H1 (cell line): Measurements from ENCODE around the gene AQP6. TPM values are rescaled to one million over a fixed set of nuclear protein-coding genes. Genes with fewer than 3 reads are reported as not detected.

Experiments
- CTCF ChIA-PET: fragments of 300-600 bp; sonication (Branson Sonifier 250); formaldehyde crosslinking; loops from one replicate; lab custom pipeline; 2021; ENCODE audit not compliant: partially characterized antibody; lab: Charles Lee
- POLR2A ChIA-PET: fragments of 300-600 bp; sonication (Branson Sonifier 250); formaldehyde crosslinking; loops from one replicate; lab custom pipeline; 2021; ENCODE audit warnings: inconsistent platforms; ENCODE audit not compliant: partially characterized antibody; lab: Charles Lee
- DNase-seq, 2 experiments: peaks; one replicate each; pipeline versions ENCODE4 v3.0.0 to v3.0.0-alpha.2; 2010 to 2022; ENCODE audit warnings: low spot score in 2 of 2, low read depth in 1 of 2, mixed read lengths in 1 of 2
- FAIRE-seq: peaks from 2 replicates; lab custom pipeline; 2011; peaks lifted over from hg19 to GRCh38; lab: Jason Lieb, UNC
- H2AFZ ChIP-seq: 2 replicates; pipeline ENCODE4 v1.8.1; 2012; ENCODE audit warnings: low read length, inconsistent platforms
- H2AK5ac ChIP-seq: 2 replicates; pipeline ENCODE4 v1.6.1; 2013; ENCODE audit warnings: low read depth, low read length
- H2BK120ac ChIP-seq: replicated peaks from 2 replicates; pipeline ENCODE3; 2013; ENCODE audit warnings: low read depth, low read length, inconsistent platforms
- H2BK12ac ChIP-seq: 2 replicates; pipeline ENCODE4 v1.6.1; 2013; ENCODE audit warnings: low read depth, low read length
- H2BK15ac ChIP-seq: 2 replicates; pipeline ENCODE4 v1.6.1; 2013; ENCODE audit warnings: low read length
- H2BK20ac ChIP-seq: 2 replicates; pipeline ENCODE4 v1.6.1; 2013; ENCODE audit warnings: low read length
- H2BK5ac ChIP-seq: 2 replicates; pipeline ENCODE4 v1.6.1; 2013; ENCODE audit warnings: low read depth, low read length
- H3K14ac ChIP-seq: 2 replicates; pipeline ENCODE4 v1.6.1; 2013; ENCODE audit warnings: inconsistent platforms; ENCODE audit not compliant: insufficient read length
- H3K18ac ChIP-seq: 2 replicates; pipeline ENCODE4 v1.6.1; 2013; ENCODE audit warnings: low read length; ENCODE audit errors: extremely low read depth
- H3K23ac ChIP-seq: 2 replicates; pipeline ENCODE4 v1.6.1; 2013; ENCODE audit warnings: inconsistent platforms; ENCODE audit not compliant: insufficient read length
- H3K23me2 ChIP-seq: 2 replicates; pipeline ENCODE4 v1.6.1; 2013; ENCODE audit warnings: low read depth, low read length
- H3K27ac ChIP-seq: 2 replicates; pipeline ENCODE4 v1.6.1; 2011; ENCODE audit warnings: low read depth, low read length, inconsistent platforms
- H3K27me3 ChIP-seq, 4 experiments: replicated peaks in 1 of 4; 1 replicate in 1 of 4; 2 replicates in 3 of 4; pipeline versions ENCODE4 v1.6.1 to v1.8.1; 2011 to 2013; ENCODE audit warnings: low read length in 3 of 4, mild to moderate bottlenecking in 3 of 4, inconsistent platforms in 2 of 4, mixed read lengths in 2 of 4, moderate library complexity in 1 of 4; ENCODE audit not compliant: control insufficient read depth in 3 of 4, insufficient read depth in 3 of 4; ENCODE audit errors: extremely low read depth in 1 of 4
- H3K36me3 ChIP-seq, 4 experiments: 2 replicates each; pipeline versions ENCODE4 v1.6.1 to v1.8.1; 2011 to 2013; ENCODE audit warnings: mild to moderate bottlenecking in 4 of 4, low read length in 3 of 4, moderate library complexity in 2 of 4, control low read depth in 1 of 4, inconsistent platforms in 1 of 4; ENCODE audit not compliant: insufficient read depth in 4 of 4, control insufficient read depth in 2 of 4
- H3K4ac ChIP-seq: replicated peaks from 2 replicates; pipeline ENCODE3; 2013; ENCODE audit warnings: low read length, low read depth, mixed read lengths, inconsistent platforms; ENCODE audit not compliant: insufficient read length
- H3K4me1 ChIP-seq, 4 experiments: replicated peaks in 1 of 4; 1 replicate in 1 of 4; 2 replicates in 3 of 4; pipeline versions ENCODE4 v1.6.1 to v1.8.1; 2011 to 2013; ENCODE audit warnings: low read length in 3 of 4, inconsistent platforms in 2 of 4, mixed read lengths in 1 of 4; ENCODE audit not compliant: insufficient read depth in 4 of 4, control insufficient read depth in 3 of 4
- H3K4me2 ChIP-seq, 2 experiments: 2 replicates each; pipeline versions ENCODE4 v1.6.1 to v1.8.1; 2011 to 2013; ENCODE audit warnings: low read depth in 2 of 2, low read length in 2 of 2, control low read depth in 1 of 2, inconsistent platforms in 1 of 2, mild to moderate bottlenecking in 1 of 2; ENCODE audit not compliant: insufficient read depth in 1 of 2
- H3K4me3 ChIP-seq, 4 experiments: fragments of 200-600, 300-600 bp in 1 of 4; sonication (generic), shearing (Covaris generic), sonication (Bioruptor Twin) in 1 of 4; 2 replicates each; pipeline versions ENCODE4 v1.5.1 to v1.8.1; 2011 to 2016; ENCODE audit warnings: low read length in 4 of 4, low read depth in 3 of 4, control low read depth in 2 of 4, inconsistent platforms in 2 of 4, mild to moderate bottlenecking in 2 of 4, mixed read lengths in 1 of 4, moderate library complexity in 1 of 4; ENCODE audit not compliant: insufficient read depth in 2 of 4; ENCODE audit errors: extremely low read depth in 1 of 4
- H3K56ac ChIP-seq: replicated peaks from 2 replicates; pipeline ENCODE3; 2013; ENCODE audit warnings: low read depth, mild to moderate bottlenecking, mixed read lengths, low read length, inconsistent platforms; ENCODE audit not compliant: insufficient read length
- H3K79me1 ChIP-seq: 2 replicates; pipeline ENCODE4 v1.6.1; 2013; ENCODE audit warnings: low read depth, low read length, control low read depth
- H3K79me2 ChIP-seq, 2 experiments: 2 replicates each; pipeline versions ENCODE4 v1.6.1 to v1.8.1; 2012 to 2013; ENCODE audit warnings: low read length in 2 of 2, mild to moderate bottlenecking in 2 of 2, inconsistent platforms in 1 of 2; ENCODE audit not compliant: insufficient read depth in 2 of 2, control insufficient read depth in 1 of 2
- H3K9ac ChIP-seq, 4 experiments: replicated peaks in 1 of 4; 1 replicate in 1 of 4; 2 replicates in 3 of 4; pipeline versions ENCODE4 v1.6.1 to v1.8.1; 2011 to 2013; ENCODE audit warnings: low read depth in 3 of 4, low read length in 3 of 4, control low read depth in 2 of 4, mild to moderate bottlenecking in 2 of 4, moderate library complexity in 2 of 4, inconsistent platforms in 1 of 4; ENCODE audit errors: extremely low read depth in 1 of 4
- H3K9me3 ChIP-seq, 2 experiments: 2 replicates each; pipeline versions ENCODE4 v1.6.1 to v1.8.1; 2012 to 2013; ENCODE audit warnings: mild to moderate bottlenecking in 2 of 2, moderate library complexity in 2 of 2, control low read depth in 1 of 2, inconsistent platforms in 1 of 2, low read depth in 1 of 2, low read length in 1 of 2, mixed read lengths in 1 of 2; ENCODE audit not compliant: insufficient read depth in 2 of 2
- H4K20me1 ChIP-seq, 2 experiments: replicated peaks in 1 of 2; 2 replicates each; pipeline versions ENCODE3 to v1.8.1; 2011 to 2013; ENCODE audit warnings: inconsistent platforms in 2 of 2, low read length in 2 of 2, mild to moderate bottlenecking in 1 of 2; ENCODE audit not compliant: insufficient read depth in 2 of 2, control insufficient read depth in 1 of 2
- H4K5ac ChIP-seq: 2 replicates; pipeline ENCODE4 v1.6.1; 2013; ENCODE audit warnings: low read length, low read depth, mixed read lengths, inconsistent platforms; ENCODE audit not compliant: insufficient read length
- H4K8ac ChIP-seq: 2 replicates; pipeline ENCODE4 v1.8.0; 2013; ENCODE audit warnings: mild to moderate bottlenecking, moderate library complexity, low read length, inconsistent platforms; ENCODE audit not compliant: insufficient read depth; ENCODE audit errors: extremely low read depth
- H4K91ac ChIP-seq: replicated peaks from 2 replicates; pipeline ENCODE3; 2013; ENCODE audit warnings: low read length, mixed read lengths, inconsistent platforms; ENCODE audit not compliant: insufficient read length
- EGR1 ChIP-seq: IDR thresholded peaks from 2 replicates; pipeline ENCODE4 v1.6.1; 2011; ENCODE audit warnings: low read depth, low read length, borderline replicate concordance
- NRF1 ChIP-seq: IDR thresholded peaks from 2 replicates; pipeline ENCODE4 v1.6.1; 2011; ENCODE audit warnings: mild to moderate bottlenecking, low read depth, low read length, improper control_type of control experiment
- POLR2A ChIP-seq, 2 experiments: IDR thresholded peaks; 1 replicate in 1 of 2; 2 replicates in 1 of 2; pipeline ENCODE4 v1.6.1; 2011; ENCODE audit warnings: low read depth in 2 of 2, low read length in 2 of 2, mild to moderate bottlenecking in 2 of 2; ENCODE audit errors: control extremely low read depth in 1 of 2
- WGBS, 2 experiments: shearing (Covaris generic) in 1 of 2; methylation state at CpG; one replicate each; pipeline versions ENCODE4 v1.1.6 to v1.1.7; 2013 to 2015; ENCODE audit warnings: low lambda C conversion rate in 2 of 2, mixed read lengths in 2 of 2, inconsistent platforms in 1 of 2, low coverage in 1 of 2, missing lambda C conversion rate in 1 of 2; ENCODE audit not compliant: insufficient replicate concordance in 2 of 2, insufficient coverage in 1 of 2, insufficient read length in 1 of 2; ENCODE audit errors: extremely low coverage in 1 of 2, missing lambda C conversion rate in 1 of 2; 5-methylcytosine and 5-hydroxymethylcytosine counted together
- polyA plus RNA-seq, 7 experiments: library from polyadenylated mRNA; depleted of rRNA in 3 of 7; stranded (reverse) in 5 of 7; unstranded in 2 of 7; fragments of >200 nt in 5 of 7; fragments of 200-250 nt in 2 of 7; gene quantifications; 1 replicate in 5 of 7; 2 replicates in 1 of 7; 4 replicates in 1 of 7; pipeline versions ENCODE4 v1.2.1 to v1.2.3, GENCODE V29; 2011 to 2013; ENCODE audit warnings: missing spikeins in 2 of 7, mixed read lengths in 2 of 7
- total RNA-seq: library from RNA; stranded (reverse); fragmentation: NEBNext Ultra II Directional; extraction: Animal tissue kit (Norgen Biotek cat#: 25700); gene quantifications from 2 replicates; pipeline ENCODE4 v1.2.1, GENCODE V29; 2021

Gene AQP6
- total and polyA plus RNA-seq, 2 of the 8 experiments (the other 6 are each of a cell fraction or from before 2014, with no cell fraction given) = 0.03 to 0.17 TPM

DNA sequence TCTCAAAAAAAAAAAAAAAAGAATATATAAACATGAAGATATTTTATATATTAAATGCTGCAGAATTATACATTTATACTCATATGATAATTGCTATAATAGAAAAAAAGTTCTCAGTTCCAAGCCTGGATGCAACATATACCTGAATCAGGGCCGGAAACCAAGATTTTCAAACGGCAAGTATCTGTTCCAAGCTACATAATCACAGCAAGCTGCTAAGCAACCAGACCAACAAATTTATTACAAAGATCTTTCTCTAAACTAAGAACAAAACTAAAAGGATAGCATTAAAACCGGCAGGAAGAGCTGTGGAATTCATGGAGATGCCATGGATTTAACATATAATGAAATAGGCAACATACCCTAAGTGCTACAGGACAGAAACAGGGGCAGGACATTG lies 45.4 kb downstream of the AQP6 start:
- H3K4me2 ChIP-seq = peak overlapping the region in 1 of 2 experiments; percentile 13; a peak in 1 of 4 replicates
- no peak overlapping the region for H3K4ac ChIP-seq
- no peak for FAIRE-seq

More for the DNA sequence above, 45.4 kb downstream of the AQP6 start:
- DNase-seq = no peak
- Histone ChIP-seq H2AK5ac (no peak overlapping the region), H3K4me1 (peaks cover 0 to 2% (median 0%) of the 10 kb centered on the region in 4 experiments; a peak in 1 of 7 replicates), H3K9ac (no peak overlapping the region), H3K79me2 (peaks cover 0 to 65% of the 10 kb centered on the region in 2 experiments; a peak in 2 of 4 replicates), H2BK15ac (no peak overlapping the region), H2AFZ (no peak overlapping the region), H2BK12ac (no peak overlapping the region), H4K8ac (no peak overlapping the region), H3K9me3 (no peaks in the 10 kb centered on the region), H3K4me3 (no peak overlapping the region), H2BK5ac (no peak overlapping the region), H4K5ac (no peak overlapping the region), H3K23ac (no peak overlapping the region), H2BK120ac (no peak overlapping the region), H3K14ac (no peak overlapping the region), H3K79me1 (peaks cover 8% of the 10 kb centered on the region), H3K18ac (no peak overlapping the region), H2BK20ac (no peak overlapping the region), H3K27ac (no peak overlapping the region), H3K23me2 (peaks cover 2% of the 10 kb centered on the region), H3K56ac (no peak overlapping the region), H4K91ac (no peak overlapping the region), H4K20me1 (peaks cover 1 to 2% of the 10 kb centered on the region in 2 experiments), H3K36me3 (peaks cover 0 to 12% (median 2%) of the 10 kb centered on the region in 4 experiments; a peak in 2 of 8 replicates), H3K27me3 (no peaks in the 10 kb centered on the region)
- 81% methylated on average over 3 of the region's 3 CpGs; no CpG with 5 or more reads in 1 of the 2 experiments for WGBS, 2 experiments
- POLR2A ChIA-PET = interaction anchor here (0.6 kb wide), 1 partner anchor 8 kb away, joined by 3 read pairs; no protein-coding TSS in a partner anchor
- CTCF ChIA-PET = interaction anchor here (0.6 to 6.4 kb wide), 9 partner anchors 10 to 603 kb away, joined by 3 to 37 read pairs (median 5); partner anchors contain the start of gene AQP5
- TF ChIP-seq NRF1 = no peak
- TF ChIP-seq EGR1 = no peak
- no peak for TF ChIP-seq POLR2A (IDR thresholded peaks at IDR 0.05; ENCODE audit: control extremely low read depth in 1 of 2, low read depth in 2 of 2, low read length in 2 of 2)
